Measurements from ENCODE around the gene CHST12. TPM values are rescaled to one million over a fixed set of nuclear protein-coding genes. Genes with fewer than 3 reads are reported as not detected.
A peak's percentile ranks its signal among the peaks of the same experiment; 100 is the strongest.

Gene CHST12
- total and polyA plus RNA-seq, 7 donors, result 6.6 to 12.0 (median 8.2) TPM

DNA sequence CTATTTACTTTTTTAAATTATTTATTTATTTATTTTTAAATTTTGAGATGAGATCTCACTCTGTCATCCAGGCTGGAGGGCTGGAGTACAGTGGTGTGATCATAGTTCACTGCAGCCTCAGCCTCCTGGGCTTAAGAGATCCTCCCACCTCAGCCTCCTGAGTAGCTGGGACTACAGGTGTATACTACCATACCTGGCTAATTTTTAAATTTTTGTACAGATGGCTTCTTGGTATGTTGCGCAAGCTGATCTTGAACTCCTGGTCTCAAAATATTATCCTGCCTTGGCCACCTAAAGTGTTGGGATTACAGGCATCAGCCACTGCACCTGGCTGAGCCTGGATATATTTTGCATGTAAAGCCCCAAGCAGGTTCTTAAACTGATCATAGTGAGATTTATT lies 7.6 kb downstream of the CHST12 start:
- no peaks in the 10 kb centered on the region for H3K27me3 ChIP-seq (ENCODE audit: insufficient read depth in 3 of 3, low read length in 2 of 3)
- H3K27ac ChIP-seq, result no peak overlapping the region
- TF ChIP-seq, protein P1, sequence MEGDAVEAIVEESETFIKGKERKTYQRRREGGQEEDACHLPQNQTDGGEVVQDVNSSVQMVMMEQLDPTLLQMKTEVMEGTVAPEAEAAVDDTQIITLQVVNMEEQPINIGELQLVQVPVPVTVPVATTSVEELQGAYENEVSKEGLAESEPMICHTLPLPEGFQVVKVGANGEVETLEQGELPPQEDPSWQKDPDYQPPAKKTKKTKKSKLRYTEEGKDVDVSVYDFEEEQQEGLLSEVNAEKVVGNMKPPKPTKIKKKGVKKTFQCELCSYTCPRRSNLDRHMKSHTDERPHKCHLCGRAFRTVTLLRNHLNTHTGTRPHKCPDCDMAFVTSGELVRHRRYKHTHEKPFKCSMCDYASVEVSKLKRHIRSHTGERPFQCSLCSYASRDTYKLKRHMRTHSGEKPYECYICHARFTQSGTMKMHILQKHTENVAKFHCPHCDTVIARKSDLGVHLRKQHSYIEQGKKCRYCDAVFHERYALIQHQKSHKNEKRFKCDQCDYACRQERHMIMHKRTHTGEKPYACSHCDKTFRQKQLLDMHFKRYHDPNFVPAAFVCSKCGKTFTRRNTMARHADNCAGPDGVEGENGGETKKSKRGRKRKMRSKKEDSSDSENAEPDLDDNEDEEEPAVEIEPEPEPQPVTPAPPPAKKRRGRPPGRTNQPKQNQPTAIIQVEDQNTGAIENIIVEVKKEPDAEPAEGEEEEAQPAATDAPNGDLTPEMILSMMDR (IDR thresholded peaks at IDR 0.05), result no peak
- ATAC-seq, result no peak
- H3K4me3 ChIP-seq, result no peak overlapping the region
- WGBS, 3 donors, result 97 to 100% (median 100%) methylated on average over 1 of the region's 1 CpG
- H3K36me3 ChIP-seq (ENCODE audit: insufficient read depth in 1 of 2, low read depth in 1 of 2), result no peaks in the 10 kb centered on the region
- intact Hi-C loops (cut with DNase I), result no loop called here
- no peaks in the 10 kb centered on the region for H3K9me3 ChIP-seq
- DNase-seq, result no peak
- peaks cover 35% of the 10 kb centered on the region for H3K4me1 ChIP-seq

DNA sequence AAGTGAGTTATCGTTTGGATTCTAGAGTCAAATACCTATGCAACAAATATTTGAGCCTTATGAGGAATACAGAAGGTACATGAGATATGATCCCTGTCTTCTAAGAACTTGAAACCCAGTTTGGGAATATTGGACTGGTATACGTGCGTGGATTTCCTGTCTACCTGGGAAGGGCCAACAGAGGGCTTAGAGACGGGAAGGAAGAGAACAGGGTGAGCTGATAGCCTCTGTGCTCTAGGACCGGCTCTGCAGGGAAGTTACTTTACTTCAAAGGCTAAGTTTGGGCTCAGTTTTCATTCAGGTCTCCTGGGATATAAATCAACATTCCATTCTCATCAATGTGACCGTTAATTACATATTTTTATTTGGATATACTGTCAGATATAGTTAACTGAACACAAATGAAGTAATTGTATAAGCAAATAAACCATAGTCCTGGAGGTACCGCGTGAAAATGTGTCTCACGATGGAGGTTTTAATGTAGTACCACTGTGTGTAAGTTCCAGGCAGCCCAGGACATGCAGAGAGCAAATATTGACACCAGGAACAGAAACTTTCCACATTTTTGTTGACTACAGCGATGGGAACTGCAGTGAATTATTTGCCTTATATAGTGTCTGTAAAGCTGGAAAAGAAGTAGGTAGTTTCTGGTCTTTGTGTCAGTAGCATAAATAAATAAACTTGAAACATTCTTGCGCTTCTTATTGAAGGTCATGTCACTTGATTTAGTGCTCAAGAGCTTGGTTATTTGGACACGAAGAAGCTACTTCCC lies 8.6 kb downstream of the CHST12 start:
- Histone ChIP-seq H3K36me3 (ENCODE audit: insufficient read depth in 1 of 2, low read depth in 1 of 2) (no peaks in the 10 kb centered on the region), H3K27me3 (ENCODE audit: insufficient read depth in 3 of 3, low read length in 2 of 3) (no peaks in the 10 kb centered on the region), H3K27ac (peak overlapping the region; percentile 23), H3K4me3 (peak overlapping the region; percentile 18), H3K9me3 (no peaks in the 10 kb centered on the region), H3K4me1 (peaks cover 37% of the 10 kb centered on the region)
- DNase-seq, result no peak
- TF ChIP-seq, protein P1 (IDR thresholded peaks at IDR 0.05), result no peak
- intact Hi-C loops (cut with DNase I), result no loop called here
- peak in 3 of 4 donors; percentile 49 to 67 (median 50) for ATAC-seq
- 33 to 35% (median 34%) methylated on average over 12 of the region's 12 CpGs for WGBS, 3 donors

GRCh38 chr7:2412587-2413201 lies 9.3 kb downstream of the CHST12 start:
- DNase-seq (no peak), ATAC-seq (no peak)
- no peak overlapping the region for H3K4me3 ChIP-seq
- no peaks in the 10 kb centered on the region for H3K36me3 ChIP-seq (ENCODE audit: insufficient read depth in 1 of 2, low read depth in 1 of 2)
- H3K4me1 ChIP-seq, result peaks cover 37% of the 10 kb centered on the region
- WGBS, 3 donors, result 85 to 93% (median 90%) methylated on average over 3 of the region's 3 CpGs
- no peaks in the 10 kb centered on the region for H3K9me3 ChIP-seq
- no peak overlapping the region for H3K27ac ChIP-seq
- intact Hi-C loops (cut with DNase I), result no loop called here
- no peaks in the 10 kb centered on the region for H3K27me3 ChIP-seq (ENCODE audit: insufficient read depth in 3 of 3, low read length in 2 of 3)
- TF ChIP-seq, protein P1 (IDR thresholded peaks at IDR 0.05), result no peak

- Histone ChIP-seq H3K4me1 (peaks cover 22% of the 10 kb centered on the region), H3K4me3 (no peak overlapping the region), H3K36me3 (ENCODE audit: insufficient read depth in 1 of 2, low read depth in 1 of 2) (no peaks in the 10 kb centered on the region), H3K27ac (no peak overlapping the region), H3K9me3 (no peaks in the 10 kb centered on the region), H3K27me3 (ENCODE audit: insufficient read depth in 3 of 3, low read length in 2 of 3) (no peaks in the 10 kb centered on the region)
- no peak for DNase-seq
- TF ChIP-seq, protein P1 (IDR thresholded peaks at IDR 0.05), result no peak
- no peak for ATAC-seq
- intact Hi-C loops (cut with DNase I), result no loop called here
- 74 to 81% (median 78%) methylated on average over 5 of the region's 5 CpGs for WGBS, 3 donors
These were observed 12.7 kb downstream of the CHST12 start for GRCh38 chr7:2416063-2416462.

Data from psoas muscle (tissue), 8 donors.